COLO668 (cell line): Measurements from ENCODE around the gene MACROD2.

Experiments used
- DNase-seq: peaks from one replicate; lab custom pipeline; 2025; ENCODE audit not compliant: unreplicated experiment; lab: John Stamatoyannopoulos, UW

MACROD2 gene

DNA sequence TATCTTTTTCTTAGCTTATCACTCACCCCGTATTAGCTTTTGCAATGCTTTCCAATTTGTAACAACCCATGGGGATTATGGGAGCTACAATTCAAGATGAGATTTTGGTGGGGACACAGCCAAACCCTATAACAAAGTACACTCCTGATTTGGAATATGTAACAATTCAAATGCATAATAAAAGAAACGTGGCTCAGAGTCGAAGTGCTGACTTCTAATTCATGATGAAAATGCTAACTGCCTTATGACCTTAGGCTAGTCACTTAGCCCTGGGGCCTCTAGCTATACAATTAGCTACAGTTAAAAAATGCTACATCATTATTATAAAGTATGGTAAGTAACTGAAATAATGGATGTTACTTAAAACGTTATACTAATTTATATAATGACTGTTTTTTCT is 1297.1 kb downstream of the MACROD2 start:
- DNase-seq, result no peak

DNA sequence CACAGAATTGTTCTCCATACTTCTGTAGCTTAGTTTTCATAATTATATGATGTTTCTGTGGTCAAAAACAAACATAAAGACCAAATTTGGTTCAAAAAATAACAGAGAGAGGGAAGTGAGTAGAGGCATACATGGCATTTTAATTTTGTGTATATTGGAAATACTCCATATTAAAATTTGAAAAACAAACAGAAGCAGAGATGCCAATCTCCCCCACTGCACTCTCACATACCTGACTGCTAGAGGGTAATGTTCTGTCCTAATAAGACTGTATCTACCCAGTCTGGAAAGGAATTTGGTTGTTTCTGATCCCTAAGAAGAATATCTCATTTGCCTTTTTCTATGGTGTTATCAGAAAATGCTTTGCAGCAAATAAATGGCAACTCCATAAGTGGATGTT is 1301.1 kb downstream of the MACROD2 start:
- no peak for DNase-seq

DNA sequence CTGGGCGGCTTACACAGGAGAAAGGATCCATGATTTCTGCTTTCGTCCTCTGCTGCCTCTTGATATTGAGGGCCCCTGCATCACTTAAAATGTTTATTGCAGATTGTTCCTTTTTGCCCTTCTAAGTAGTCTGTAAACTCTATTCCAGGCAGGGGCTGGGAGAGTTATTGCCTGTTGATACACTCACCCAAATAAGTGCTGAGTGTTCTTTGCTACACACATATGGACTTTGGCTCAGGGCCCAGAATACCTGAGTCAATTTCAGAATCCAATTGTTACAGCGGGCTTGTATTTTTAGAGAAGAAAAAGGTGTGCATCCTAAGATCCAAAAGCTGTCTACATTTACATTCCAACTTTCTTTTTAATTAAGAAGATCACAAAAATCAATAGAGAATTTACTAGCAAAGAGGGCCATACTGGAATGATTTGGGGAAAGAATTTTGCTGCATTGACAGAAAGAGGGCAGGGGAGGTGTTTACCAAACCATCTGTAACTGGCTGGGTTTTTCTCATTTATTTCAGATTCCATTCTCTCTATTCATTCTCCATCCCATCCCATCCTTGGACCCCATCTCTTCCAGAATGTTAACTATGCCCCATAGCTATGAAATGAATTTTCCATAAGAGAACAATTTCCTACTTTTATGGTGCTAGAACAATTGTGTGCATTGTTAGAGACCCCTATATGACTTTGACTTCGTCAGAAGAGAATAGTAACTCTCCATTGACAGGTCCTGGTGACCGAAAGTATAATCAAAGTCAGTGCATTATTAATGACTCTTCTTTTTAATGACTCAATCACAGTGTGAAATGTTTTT is 1302.0 kb downstream of the MACROD2 start:
- peak; percentile 67 for DNase-seq

DNA sequence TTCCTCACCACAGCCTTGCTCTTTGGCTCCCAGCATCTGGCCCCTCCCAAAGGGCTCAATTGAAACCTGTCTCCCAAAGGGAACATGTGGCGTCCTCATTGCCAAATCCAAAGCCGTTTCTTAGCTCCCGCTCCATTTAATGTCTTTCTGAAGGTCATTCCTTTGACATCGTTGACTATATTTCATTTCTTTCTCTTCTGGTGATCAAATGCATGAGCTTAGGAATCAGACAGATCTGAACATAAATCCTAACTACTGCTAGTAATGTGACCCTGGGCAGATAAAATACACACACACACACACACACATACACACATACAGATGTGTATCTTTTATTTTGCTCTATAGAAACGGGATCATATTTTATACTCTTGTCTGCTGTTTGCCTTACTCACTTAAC is 1306.8 kb downstream of the MACROD2 start:
- DNase-seq, result no peak

DNA sequence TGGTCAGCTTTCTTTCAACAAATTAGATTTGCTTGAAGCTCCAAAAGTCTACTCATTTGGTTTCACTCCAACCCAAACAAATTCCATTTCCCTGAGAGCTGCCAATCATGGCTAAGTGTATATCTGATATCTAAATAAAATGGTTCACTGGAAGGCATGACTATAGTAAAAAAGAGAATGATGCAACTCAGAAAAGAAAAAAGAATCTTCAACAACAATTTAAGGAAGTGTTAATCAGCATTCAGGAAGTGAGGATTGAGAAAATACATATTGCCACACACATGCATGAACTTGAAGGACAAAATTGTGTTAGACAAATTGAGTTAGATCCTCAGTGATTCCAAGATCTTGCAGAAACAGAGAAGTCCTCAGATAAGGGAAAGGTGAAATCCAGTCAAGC is 1315.0 kb downstream of the MACROD2 start:
- no peak for DNase-seq

DNA sequence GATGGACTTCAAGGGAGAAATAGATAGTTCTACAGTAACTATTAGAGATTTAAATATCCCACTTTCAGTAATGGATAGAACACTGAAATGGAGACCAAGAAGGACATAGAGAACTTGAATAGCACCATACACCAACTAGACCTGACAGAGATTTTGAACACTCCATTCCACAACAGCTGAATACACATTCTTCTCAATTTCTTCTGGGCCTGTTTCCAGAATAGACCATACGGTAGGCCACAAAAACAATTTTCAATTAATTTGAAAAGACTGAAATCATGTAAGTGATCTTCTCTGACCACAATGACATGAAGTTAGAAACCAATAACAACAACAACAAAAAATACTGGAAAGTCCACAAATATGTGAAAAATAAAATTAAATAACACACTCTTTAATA is 1321.2 kb downstream of the MACROD2 start:
- no peak for DNase-seq

DNA sequence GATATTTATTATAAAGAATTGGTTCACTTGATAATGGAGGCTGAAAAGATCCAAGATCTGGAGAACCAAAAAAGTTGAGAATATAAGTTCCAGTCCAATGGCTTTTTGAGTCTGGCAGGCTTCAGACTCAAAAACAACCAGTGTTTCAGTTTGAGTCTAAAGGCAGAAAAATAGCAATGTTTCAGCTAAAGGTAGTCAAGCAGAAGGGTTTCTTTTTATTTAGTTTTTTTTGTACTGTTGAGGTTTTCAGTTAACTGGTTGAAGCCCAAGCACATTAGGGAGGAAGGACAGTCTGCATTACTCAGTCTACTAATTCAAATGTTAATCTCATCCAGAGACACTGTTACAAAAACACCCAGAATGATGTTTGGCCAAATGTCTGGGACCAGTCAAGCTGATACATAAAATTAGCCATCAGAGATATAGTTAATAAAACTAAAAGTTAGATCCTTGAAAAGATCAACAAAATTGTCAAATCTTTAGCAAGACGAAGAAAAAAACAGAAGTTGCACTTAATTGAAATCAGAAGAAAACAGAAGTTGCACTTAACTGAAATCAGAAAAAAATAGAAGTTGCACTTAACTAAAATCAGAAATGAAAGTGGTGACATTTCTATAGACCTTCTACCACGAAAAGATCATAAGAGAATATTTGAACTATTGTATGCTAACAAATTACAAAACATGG is 1322.4 kb downstream of the MACROD2 start:
- DNase-seq, result no peak

DNA sequence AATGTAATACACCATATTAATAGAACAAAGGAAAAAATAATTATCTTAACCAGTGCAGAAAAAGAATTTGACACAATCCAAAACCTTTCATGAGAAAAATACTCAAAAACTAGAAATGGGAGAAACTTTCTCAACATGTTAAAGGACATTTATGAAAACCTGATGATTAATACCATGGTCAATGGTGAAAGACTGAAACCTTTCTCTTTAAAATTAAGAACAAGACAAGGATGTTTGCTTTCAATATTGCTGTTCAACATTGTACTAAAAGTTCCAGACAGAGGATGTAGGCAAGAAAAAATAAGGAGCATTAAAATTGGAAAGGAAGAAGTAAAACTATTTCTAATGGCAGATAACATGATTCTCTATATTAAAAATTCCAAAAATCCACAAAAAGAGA is 1323.4 kb downstream of the MACROD2 start:
- DNase-seq, result no peak

DNA sequence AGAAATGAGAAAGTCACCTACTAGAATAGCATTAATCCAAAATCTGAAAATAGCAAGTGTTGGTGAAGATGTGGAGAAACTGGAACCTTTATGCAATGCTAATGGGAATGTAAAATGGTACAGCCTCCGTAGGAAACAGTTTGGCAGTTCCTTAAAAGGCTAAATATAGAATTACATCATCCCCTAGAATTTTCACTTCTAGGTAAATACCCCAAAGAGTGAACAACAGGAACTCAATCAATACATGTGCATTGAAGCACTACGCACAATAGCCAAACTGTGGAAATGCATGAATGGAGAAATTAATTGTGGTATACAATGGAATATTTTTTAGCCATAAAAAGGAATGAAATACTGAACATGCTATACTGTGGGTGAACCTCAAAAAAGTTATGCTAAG is 1324.1 kb downstream of the MACROD2 start:
- DNase-seq, result no peak

DNA sequence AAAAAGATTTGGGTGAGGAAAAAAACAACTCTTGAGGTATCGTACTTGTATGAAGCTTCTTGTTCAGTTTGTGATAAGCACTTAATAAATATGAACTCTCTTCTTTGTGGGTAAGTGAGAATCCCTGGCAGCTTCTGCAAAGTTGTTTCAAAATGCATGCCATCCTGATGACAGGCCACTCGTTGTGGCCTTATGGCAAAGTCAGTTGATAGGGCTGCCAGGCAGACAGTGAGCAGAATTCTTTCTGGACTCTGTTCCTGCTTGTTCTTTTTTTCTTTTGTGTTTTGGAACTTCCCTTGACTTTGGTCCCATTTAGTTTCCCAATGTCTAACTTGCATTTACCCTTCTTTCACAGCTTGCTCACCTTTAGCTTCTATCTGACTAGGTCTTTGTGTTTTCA is 1325.6 kb downstream of the MACROD2 start:
- no peak for DNase-seq

DNA sequence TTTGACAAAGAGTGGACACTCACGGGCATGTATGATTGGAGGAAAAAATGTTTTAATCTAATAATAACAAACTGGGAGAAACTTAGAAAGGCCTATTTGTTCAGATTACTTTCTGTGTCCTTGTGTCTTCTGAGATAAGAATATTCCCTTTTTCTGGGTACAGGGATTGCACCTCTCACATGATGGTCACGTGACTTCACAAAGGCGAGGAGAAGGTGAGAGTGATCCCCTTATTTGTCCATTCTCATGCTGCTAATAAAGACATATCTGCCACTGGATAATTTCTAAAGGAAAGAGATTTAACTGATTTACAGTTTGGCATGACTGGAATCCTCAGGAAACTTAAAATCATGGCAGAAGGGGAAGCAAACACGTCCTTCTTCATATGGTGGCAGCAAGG is 1331.8 kb downstream of the MACROD2 start:
- no peak for DNase-seq

DNA sequence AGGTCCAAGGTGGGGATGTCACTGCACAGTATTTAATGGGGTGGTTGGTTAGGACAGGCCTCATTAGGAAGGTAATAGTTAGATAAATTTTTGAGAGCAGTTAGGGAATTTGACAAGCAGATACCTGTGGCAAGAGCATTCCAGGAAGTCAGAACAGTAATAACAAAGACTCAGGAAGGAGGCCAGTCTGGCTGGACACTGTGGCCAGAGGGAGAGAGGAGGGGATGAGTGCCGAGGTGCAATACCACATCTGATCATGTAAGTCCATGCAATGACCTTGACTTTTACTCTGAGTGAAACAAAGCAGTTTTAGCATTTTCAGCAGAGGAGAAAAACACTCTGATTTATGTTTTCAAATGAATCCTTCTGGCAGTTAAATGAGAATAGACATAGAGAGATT is 1332.8 kb downstream of the MACROD2 start:
- DNase-seq, result no peak

DNA sequence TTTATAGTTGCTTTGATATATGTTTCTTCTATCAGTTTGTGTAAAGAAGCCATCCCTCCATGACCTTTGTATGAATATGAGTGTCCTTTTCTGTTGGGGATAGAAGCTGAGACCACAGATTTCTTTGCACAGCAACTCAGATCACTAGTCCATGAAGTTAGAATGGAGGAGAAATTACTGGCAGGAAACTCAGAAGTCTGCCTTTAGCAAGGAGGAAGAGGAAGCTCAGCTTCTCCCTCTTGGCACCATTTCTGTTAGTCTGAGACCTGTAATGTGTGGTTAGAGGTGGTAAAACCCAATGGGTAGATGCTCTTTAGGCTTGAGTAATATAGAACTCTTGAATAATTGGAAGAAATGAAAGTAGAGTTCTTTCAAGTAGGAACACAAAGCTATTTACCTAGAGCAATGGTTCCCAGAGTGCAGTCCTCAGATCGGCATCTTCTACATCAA is 1337.4 kb downstream of the MACROD2 start:
- DNase-seq, result no peak

DNA sequence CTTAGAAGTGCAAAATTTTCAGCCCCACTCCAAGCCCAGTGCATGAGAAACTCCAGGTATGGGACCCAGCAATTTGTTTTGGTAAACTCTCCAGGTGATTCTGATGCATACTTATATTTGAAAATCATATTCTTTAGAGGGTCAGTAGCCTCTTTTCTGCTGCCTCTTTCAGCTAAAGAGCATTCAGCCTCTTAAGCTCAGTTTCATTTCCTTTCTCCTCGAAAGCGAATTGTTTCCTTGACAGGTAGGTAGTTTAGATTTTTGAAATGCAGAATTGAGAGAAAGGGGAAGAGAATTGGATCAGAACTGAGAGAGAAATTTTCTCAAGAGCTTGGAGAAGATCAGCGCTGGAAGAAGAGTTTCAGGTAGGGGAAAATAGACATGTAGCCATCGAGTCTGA is 1337.9 kb downstream of the MACROD2 start:
- DNase-seq, result no peak

DNA sequence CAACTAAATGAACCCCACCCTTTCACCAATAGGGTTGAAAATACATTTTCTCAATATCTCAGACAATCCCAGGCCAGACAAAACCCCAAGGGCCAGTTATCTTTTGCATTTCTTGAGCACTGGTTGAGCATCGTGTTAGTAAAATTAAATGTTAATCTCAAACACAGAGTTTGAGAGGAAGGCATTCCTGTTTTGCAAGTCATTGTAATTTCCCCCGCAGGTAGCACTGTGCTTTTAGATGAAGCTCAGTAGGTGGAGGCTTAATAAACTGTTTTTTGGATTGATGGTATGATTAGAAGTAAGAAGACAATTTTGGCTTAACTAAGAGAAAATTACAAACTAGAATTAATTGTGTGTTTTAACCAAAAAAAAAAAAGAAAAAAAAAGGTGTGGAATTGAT is 1340.7 kb downstream of the MACROD2 start:
- no peak for DNase-seq

DNA sequence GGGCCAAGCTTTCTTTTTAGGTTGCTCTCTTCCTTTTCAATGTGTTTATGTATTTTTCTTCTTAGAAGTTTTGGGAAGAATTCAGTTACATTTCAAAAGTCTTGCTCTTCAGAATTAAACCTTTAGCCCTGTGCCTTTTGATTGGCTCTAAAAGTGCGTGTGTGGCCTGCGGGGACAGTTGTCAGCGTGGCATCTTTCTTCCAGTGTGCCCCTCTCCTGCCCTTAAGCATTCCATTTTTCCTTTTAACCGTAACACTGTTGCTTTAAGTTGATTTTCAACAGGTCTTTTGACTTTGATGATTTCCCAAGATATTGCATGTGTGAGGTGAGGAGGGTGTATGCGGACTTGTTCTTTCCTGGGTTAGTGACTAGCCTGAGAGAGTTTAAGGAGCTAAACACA is 1341.2 kb downstream of the MACROD2 start:
- no peak for DNase-seq

DNA sequence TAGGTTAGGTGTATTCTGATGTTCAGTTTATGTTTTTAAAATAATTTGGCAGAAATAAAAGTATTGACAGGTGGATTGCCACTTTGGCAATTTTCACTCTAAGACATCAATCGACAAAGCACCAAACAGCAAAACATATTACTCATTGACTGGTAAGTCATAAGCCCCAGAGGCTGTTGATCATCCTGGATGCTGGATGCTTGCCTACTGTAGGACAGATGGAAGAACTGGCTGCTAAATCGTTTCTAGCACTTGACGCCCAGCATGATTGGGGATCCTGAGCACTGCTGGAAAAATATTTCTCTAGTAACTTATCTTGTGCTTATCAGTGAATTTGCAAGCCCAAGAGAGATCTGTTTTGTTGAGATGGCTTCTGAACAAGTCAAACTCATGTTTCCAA is 1343.9 kb downstream of the MACROD2 start:
- DNase-seq, result no peak

DNA sequence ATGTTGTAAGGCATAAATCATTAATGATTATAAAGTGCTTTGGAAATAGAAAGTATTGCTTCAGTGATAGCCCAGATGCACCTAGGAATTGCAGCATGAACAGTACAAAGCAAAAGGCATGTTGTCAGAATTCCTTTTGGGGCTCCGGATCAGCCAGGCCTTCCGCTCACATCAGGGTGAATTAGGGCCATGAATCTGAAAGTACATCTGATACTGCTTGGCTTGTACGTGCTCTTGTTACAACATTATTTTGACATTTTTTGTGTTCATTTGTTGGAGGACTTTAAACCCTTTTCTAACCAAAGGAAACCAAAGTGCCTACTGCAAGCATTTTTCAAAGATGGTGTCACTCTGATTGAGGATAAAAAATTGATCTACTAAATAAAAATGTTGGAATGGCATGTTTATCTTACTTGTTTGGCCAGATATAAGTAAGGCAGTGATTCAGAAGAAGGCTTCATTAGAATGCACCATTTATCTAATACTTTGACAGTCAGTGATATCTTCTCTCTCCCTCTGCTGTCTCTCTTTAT is 1347.7 kb downstream of the MACROD2 start:
- no peak for DNase-seq

DNA sequence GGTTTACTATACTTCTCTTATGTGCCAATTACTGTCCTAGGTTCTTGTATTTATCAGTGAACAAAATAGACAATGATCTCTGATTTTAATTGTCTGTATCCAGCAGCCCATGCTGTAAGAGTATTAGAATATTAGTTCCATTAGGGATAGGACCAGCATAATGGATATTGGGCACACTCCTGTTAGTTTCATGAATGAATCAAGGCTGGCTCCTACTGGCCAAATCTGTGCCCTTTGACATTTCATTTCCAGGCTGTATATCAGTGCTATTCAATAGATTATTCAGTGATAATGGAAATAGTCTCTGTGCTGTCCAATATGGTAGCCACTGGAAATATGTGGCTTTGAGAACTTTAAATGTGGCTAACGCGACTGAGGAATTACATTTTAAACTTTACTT is 1350.0 kb downstream of the MACROD2 start:
- no peak for DNase-seq

DNA sequence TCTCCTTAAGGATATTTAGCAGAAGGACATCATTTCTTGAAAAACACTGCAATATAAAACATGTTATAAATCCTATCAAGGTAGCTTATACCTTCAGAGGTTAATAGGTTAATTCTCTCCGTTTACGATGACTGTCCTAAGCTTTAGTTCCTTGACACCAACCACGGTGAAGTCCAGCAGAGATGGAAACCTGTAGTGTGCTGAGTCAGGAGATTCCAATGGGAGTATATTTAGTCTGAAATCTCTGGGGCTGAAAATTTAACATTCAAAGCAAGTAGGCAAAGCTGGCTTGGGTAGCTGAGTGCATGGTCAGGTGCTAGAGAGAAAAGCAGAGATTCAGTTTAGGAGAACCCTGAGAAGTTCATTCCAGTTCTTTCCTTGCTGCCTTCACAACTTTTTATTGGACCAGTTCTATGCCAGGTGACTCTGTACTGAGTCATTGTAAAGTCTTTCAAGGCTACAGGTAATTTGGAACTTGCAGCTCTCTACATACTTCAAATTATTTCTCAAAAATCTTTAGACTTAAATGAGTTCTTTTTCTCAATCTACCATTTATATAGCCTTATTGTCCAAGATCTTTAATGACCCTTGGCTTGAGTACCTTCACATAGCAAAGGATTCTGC is 1351.5 kb downstream of the MACROD2 start:
- no peak for DNase-seq

DNA sequence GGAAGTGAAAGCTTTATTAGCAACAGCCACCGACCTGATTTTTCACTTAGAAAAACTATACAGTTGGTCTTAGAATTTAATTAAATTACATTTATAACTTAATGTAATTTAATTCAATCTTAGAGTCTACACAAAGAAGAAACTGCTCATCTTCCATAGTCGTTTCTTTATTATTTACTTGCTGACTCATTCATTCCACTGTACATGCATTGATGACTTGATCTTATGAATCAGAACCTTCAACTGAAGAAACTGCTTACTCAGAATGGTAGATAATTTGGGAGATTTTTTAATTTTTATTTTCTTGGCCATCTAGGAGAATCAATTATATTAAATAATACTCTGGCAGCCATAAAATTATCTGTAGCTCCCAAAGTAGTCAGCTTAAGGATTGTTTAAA is 1363.7 kb downstream of the MACROD2 start:
- DNase-seq, result no peak

DNA sequence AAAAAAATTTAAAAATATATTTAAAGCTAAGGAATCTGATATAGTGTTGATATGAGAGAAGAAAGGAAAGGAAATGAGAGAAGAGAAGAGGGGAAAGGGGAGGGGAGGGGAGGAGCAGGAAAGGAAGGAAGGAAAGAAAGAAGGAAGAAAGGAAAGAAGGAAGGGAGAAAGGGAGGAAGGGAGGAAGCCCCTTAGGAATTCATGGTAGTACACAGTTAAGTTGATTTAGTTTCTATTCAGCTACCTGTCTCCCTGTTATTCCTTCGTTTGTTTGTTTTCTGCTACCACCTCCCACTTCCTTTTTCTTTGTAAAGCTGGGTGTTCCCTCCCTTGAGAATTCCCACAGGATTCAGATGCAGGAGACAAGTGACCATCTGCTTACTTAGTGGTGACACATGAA is 1367.5 kb downstream of the MACROD2 start:
- DNase-seq, result no peak
